ENCODE results near the gene SS18L1.

The SS18L1 gene

GRCh38 chr20:62174021-62174804 is 30.6 kb downstream of the SS18L1 start:
- DNase-seq (ENCODE audit: low spot score) = no peak

GRCh38 chr20:62174870-62175624 is 31.5 kb downstream of the SS18L1 start:
- DNase-seq (ENCODE audit: low spot score) = no peak

- no peak for DNase-seq (ENCODE audit: low spot score)
Observed at GRCh38 chr20:62175711-62176110, 32.1 kb downstream of the SS18L1 start.

- DNase-seq (ENCODE audit: low spot score) = no peak
Observed at GRCh38 chr20:62176866-62177265, 33.3 kb downstream of the SS18L1 start.

GRCh38 chr20:62177307-62177706 is 33.7 kb downstream of the SS18L1 start:
- DNase-seq (ENCODE audit: low spot score) = no peak

- DNase-seq (ENCODE audit: low spot score) = no peak
Observed at GRCh38 chr20:62178316-62179161, 35.0 kb downstream of the SS18L1 start.

GRCh38 chr20:62179162-62179504 is 35.6 kb downstream of the SS18L1 start:
- DNase-seq (ENCODE audit: low spot score) = no peak

- DNase-seq (ENCODE audit: low spot score) = no peak
Observed at GRCh38 chr20:62181808-62182207, 38.2 kb downstream of the SS18L1 start.

- peak; percentile 93 for DNase-seq (ENCODE audit: low spot score)
Observed at GRCh38 chr20:62182469-62183425, 39.2 kb downstream of the SS18L1 start, which contains the start of gene MTG2. Gene MTG2 (plus strand): TSS chr20:62183028. CDS start chr20:62193421, 10,393 bp downstream.

- no peak for DNase-seq (ENCODE audit: low spot score)
Observed at GRCh38 chr20:62183426-62184142, 40.0 kb downstream of the SS18L1 start.

- no peak for DNase-seq (ENCODE audit: low spot score)
Observed at GRCh38 chr20:62186096-62186426, 42.5 kb downstream of the SS18L1 start.

GRCh38 chr20:62186887-62187866 is 43.6 kb downstream of the SS18L1 start:
- DNase-seq (ENCODE audit: low spot score) = no peak

GRCh38 chr20:62190639-62191411 is 47.3 kb downstream of the SS18L1 start:
- no peak for DNase-seq (ENCODE audit: low spot score)

GRCh38 chr20:62191781-62192559 is 48.4 kb downstream of the SS18L1 start:
- no peak for DNase-seq (ENCODE audit: low spot score)

GRCh38 chr20:62192635-62193034 is 49.1 kb downstream of the SS18L1 start:
- no peak for DNase-seq (ENCODE audit: low spot score)

- DNase-seq (ENCODE audit: low spot score) = no peak
Observed at GRCh38 chr20:62193079-62194025, 49.8 kb downstream of the SS18L1 start.

GRCh38 chr20:62195075-62195405 is 51.5 kb downstream of the SS18L1 start:
- DNase-seq (ENCODE audit: low spot score) = no peak
